Right lobe of liver (tissue), 4 donors: ENCODE measurements around the gene DDX51.

Experiments
- CTCF ChIP-seq, 4 donors: fragments of 200-600 bp in 3 of 4; fragments of 450-650 bp in 1 of 4; IDR thresholded peaks; one replicate each; pipeline versions ENCODE4 v1.5.1 to v1.8.0; 2016 to 2022; ENCODE audit warnings: antibody characterized with exemption in 4 of 4, mild to moderate bottlenecking in 2 of 4
- POLR2A ChIP-seq: fragments of 450-650 bp; IDR thresholded peaks from one replicate; pipeline ENCODE4 v1.6.1; 2017; ENCODE audit warnings: antibody characterized with exemption, mild to moderate bottlenecking
- donor health status: DM: no; HTN: no; CAD: no.
- donor health status: DM: no; HTN: no; CAD: no.
- donor health status: DM: no; HTN: yes; CAD: no.

- TF ChIP-seq CTCF (IDR thresholded peaks at IDR 0.05) (no peak), POLR2A (no peak)
Observed at GRCh38 chr12:132127041-132127440, 17.1 kb downstream of the DDX51 start.
